Mesothelial cell of epicardium (in vitro differentiated cells): ENCODE measurements around the gene PAEP. TPM values are rescaled to one million over a fixed set of nuclear protein-coding genes. Genes with fewer than 3 reads are reported as not detected.

Experiments used
- DNase-seq, 2 experiments: peaks; one replicate each; pipeline ENCODE4 v3.0.0; 2021; ENCODE audit warnings: low spot score in 2 of 2; ENCODE audit not compliant: unreplicated experiment in 2 of 2
- H3K27ac Mint-ChIP-seq: 2 replicates; pipeline ENCODE4 v1.8.0; 2021; ENCODE audit warnings: mixed read lengths
- H3K27me3 Mint-ChIP-seq: 2 replicates; pipeline ENCODE4 v1.8.0; 2021; ENCODE audit warnings: low read depth, mixed read lengths
- H3K36me3 Mint-ChIP-seq: 2 replicates; pipeline ENCODE4 v1.8.0; 2021; ENCODE audit warnings: mixed read lengths
- H3K4me1 Mint-ChIP-seq: 2 replicates; pipeline ENCODE4 v1.8.0; 2021; ENCODE audit warnings: mixed read lengths
- H3K4me3 Mint-ChIP-seq: 2 replicates; pipeline ENCODE4 v1.8.0; 2021; ENCODE audit warnings: mild to moderate bottlenecking, moderate library complexity, mixed read lengths
- H3K9me3 Mint-ChIP-seq: 2 replicates; pipeline ENCODE4 v1.8.0; 2021; ENCODE audit warnings: mixed read lengths
- total RNA-seq: library from RNA; stranded (reverse); gene quantifications from 3 replicates; pipeline ENCODE4 v1.2.1, GENCODE V29; 2021
- TF ChIP-seq, protein P1 (sequence below): fragments of 200-600 bp; sonication (generic); IDR thresholded peaks from one replicate; pipeline ENCODE4 v1.5.0; 2021; ENCODE audit warnings: antibody characterized with exemption; ENCODE audit not compliant: unreplicated experiment

Gene PAEP
- total RNA-seq, 1 donor from 2014 or later = not detected

DNA sequence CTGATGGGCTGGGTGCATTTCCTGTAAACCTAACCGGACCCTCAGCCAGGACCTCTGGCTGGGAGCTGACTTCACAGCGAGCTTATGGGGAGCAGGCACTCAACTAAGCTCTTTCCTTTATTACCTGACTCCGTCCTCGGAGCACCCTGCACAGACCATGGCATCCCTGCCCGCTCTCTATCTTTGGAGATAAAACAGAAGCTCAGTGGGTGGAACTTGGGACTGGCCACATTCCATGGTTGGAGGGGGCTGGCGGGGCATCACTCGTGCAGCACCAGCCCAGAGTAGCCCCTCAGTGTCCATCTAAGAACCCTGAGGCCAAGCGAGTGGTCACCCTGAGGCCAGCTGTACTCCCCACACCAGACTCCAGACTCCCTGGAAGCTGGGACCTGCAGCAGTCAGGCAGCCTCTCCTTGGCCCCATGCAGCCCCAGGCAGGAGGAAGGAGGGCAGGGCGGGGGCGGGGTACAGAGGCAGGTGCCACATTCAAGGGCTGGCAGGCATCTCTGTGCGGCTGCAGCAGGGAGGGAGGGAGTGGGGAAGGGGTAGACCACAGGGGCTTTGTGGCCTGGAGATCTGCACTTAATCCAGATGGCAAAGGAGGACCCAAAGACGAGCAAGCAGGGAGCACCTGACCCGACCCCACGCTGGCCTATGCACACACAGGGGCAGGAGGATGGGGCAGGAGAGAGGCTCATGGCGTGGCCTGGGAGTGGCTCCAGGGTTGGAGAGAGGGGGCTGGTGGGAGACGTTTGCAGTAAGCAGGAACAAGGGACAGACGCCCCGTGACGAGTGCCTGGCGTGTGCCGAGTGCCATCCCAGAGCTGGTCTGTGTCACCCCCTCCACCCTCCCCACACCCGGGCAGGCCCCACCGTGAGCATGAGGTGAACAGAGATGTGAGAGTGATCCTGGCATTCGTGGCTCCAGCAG, 51.7 kb downstream of the PAEP start:
- TF ChIP-seq, protein P1, sequence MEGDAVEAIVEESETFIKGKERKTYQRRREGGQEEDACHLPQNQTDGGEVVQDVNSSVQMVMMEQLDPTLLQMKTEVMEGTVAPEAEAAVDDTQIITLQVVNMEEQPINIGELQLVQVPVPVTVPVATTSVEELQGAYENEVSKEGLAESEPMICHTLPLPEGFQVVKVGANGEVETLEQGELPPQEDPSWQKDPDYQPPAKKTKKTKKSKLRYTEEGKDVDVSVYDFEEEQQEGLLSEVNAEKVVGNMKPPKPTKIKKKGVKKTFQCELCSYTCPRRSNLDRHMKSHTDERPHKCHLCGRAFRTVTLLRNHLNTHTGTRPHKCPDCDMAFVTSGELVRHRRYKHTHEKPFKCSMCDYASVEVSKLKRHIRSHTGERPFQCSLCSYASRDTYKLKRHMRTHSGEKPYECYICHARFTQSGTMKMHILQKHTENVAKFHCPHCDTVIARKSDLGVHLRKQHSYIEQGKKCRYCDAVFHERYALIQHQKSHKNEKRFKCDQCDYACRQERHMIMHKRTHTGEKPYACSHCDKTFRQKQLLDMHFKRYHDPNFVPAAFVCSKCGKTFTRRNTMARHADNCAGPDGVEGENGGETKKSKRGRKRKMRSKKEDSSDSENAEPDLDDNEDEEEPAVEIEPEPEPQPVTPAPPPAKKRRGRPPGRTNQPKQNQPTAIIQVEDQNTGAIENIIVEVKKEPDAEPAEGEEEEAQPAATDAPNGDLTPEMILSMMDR = no peak
- no peak for DNase-seq
- no peaks in the 10 kb centered on the region for H3K9me3 Mint-ChIP-seq
- peaks cover 5% of the 10 kb centered on the region for H3K27me3 Mint-ChIP-seq
- H3K4me3 Mint-ChIP-seq = no peak overlapping the region
- no peaks in the 10 kb centered on the region for H3K4me1 Mint-ChIP-seq
- H3K36me3 Mint-ChIP-seq = no peaks in the 10 kb centered on the region
- H3K27ac Mint-ChIP-seq = no peak overlapping the region

DNA sequence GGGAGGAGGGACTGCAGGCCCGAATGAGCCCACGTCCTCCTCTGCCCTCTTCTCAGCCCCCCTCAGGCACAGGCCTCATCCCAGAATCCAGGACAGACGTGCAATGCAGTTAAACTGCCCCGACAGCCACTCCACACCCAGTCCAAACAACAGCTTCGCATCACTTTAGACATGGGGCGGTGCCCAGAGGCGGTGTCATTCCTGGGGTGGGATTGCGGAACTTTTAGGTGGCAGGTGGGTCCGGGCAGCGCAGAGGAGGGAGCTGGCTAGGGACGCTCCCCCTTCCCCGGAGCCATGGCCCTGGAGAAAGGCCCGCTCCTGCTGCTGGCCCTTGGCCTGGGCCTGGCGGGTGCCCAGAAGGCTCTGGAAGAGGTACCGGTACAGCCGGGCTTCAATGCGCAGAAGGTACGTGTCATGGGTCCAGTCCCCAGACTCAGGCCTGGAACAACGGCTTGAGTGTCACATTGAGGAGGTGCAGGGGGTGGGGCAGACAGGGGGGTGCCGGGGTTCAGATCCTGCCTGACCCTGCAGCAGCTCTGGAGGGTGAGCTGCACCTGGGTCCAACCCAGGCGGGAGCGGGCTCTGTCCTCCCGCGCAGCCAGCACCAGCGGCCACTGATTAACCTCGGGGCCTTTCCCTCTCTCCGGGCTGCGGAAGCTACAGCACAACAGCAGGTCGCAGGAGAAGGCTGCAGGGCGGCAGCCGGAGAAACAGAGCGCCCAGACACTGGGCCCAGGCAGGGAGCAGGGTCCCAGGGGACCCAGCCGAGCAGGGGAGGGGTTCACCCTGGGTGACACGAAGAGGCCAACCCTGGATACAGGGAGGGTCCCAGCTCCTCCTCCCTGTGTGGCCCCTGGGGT, 52.6 kb downstream of the PAEP start:
- Mint-ChIP-seq H3K36me3 (no peaks in the 10 kb centered on the region), H3K9me3 (no peaks in the 10 kb centered on the region), H3K4me3 (no peak overlapping the region), H3K27me3 (peaks cover 7% of the 10 kb centered on the region), H3K4me1 (no peaks in the 10 kb centered on the region), H3K27ac (no peak overlapping the region)
- peak in 1 of 2 experiments; percentile 36 for DNase-seq
- TF ChIP-seq, protein P1 = no peak

DNA sequence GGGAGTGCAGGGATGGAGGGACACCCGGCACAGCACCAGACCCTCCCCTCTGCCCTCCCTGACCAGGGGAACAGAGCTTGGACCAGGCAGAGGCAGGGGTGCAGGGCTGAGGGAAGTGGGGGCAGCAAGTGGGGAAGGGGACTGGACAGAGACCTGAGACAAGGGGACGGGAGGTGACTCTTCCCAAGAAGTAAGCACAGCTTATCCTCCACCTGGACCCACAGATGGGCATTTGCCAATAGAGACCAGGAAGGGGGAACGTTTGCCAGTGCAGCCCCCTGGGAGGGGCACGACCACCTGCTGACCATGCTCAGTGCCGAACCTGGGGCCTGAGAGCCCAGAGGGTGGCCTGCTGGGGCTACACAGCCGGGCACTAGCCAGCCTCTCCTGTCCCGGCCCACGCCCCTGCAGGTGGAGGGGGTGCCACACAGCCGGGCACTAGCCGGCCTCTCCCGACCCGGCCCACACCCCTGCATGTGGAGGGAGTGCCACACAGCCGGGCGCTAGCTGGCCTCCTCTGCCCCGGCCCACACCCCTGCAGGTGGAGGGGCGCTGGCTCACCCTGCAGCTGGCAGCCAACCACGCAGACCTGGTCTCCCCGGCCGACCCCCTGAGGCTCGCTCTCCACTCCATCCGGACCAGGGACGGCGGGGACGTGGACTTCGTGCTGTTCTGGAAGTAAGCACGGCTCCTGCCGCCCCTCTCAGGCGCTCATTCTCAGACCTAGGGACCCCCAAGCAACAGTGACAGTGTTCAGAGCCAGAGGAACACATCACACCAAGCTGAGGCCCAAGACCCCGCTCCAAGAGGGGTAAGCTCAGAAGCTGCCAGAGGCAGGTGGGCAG, 53.5 kb downstream of the PAEP start:
- Mint-ChIP-seq H3K4me1 (no peaks in the 10 kb centered on the region), H3K27ac (no peak overlapping the region), H3K27me3 (peaks cover 6% of the 10 kb centered on the region), H3K36me3 (no peaks in the 10 kb centered on the region), H3K4me3 (no peak overlapping the region), H3K9me3 (no peaks in the 10 kb centered on the region)
- DNase-seq = peak in 1 of 2 experiments; percentile 37
- TF ChIP-seq, protein P1 = no peak

- H3K4me1 Mint-ChIP-seq = peaks cover 4% of the 10 kb centered on the region
- DNase-seq = peak in 1 of 2 experiments; percentile 38
- TF ChIP-seq, protein P1 = no peak
- H3K27me3 Mint-ChIP-seq = peaks cover 14% of the 10 kb centered on the region
- no peak overlapping the region for H3K27ac Mint-ChIP-seq
- no peaks in the 10 kb centered on the region for H3K9me3 Mint-ChIP-seq
- H3K36me3 Mint-ChIP-seq = no peaks in the 10 kb centered on the region
- H3K4me3 Mint-ChIP-seq = no peak overlapping the region
These were observed 54.4 kb downstream of the PAEP start for GRCh38 chr9:135615666-135616618.

Other genes starting within 250 kb of the PAEP start
- 25.9 to 27.9 TPM (median 26.9 TPM) in 3 replicates for gene PPP1R26, start 82.0 kb upstream of the PAEP start, total RNA-seq
- 38.4 to 46.0 TPM (median 42.1 TPM) in 3 replicates for gene MRPS2, start 61.1 kb upstream of the PAEP start, total RNA-seq
- not detected in 3 replicates for gene LCN1, start 40.3 kb upstream of the PAEP start, total RNA-seq
- not detected in 3 replicates for gene OBP2A, start 15.6 kb upstream of the PAEP start, total RNA-seq
- not detected in 3 replicates for gene GLT6D1, start 77.8 kb downstream of the PAEP start, total RNA-seq
- 0.97 to 1.7 TPM (median 1.4 TPM) in 3 replicates for gene LCN9, start 101.6 kb downstream of the PAEP start, total RNA-seq
- gene SOHLH1, start 137.7 kb downstream of the PAEP start, total RNA-seq = not detected in 3 replicates
- gene KCNT1, start 140.4 kb downstream of the PAEP start, total RNA-seq = 0.09 TPM in 2 of 3 replicates, not detected in the other